Thyroid gland (tissue), 4 donors: ENCODE measurements around the gene GFRA1. TPM values are rescaled to one million over a fixed set of nuclear protein-coding genes. Genes with fewer than 3 reads are reported as not detected.

Source experiments
- DNase-seq, 2 donors: peaks; one replicate each; pipeline ENCODE4 v3.0.0-alpha.2; 2019
- H3K27ac ChIP-seq, 3 donors: fragments of 200-600 bp; sonication (generic); 1 replicate in 2 of 3; 2 replicates in 1 of 3; pipeline ENCODE4 v1.5.1; 2016 to 2019; ENCODE audit warnings: mild to moderate bottlenecking in 1 of 3, moderate library complexity in 1 of 3
- H3K27me3 ChIP-seq: fragments of 200-600 bp; sonication (generic); one replicate; pipeline ENCODE4 v1.5.1; 2019
- H3K36me3 ChIP-seq, 2 donors: fragments of 200-600 bp; sonication (generic); one replicate each; pipeline ENCODE4 v1.5.1; 2016 to 2019
- H3K4me1 ChIP-seq, 2 donors: fragments of 200-600 bp; sonication (generic); one replicate each; pipeline ENCODE4 v1.5.1; 2017 to 2019
- H3K4me3 ChIP-seq, 3 donors: fragments of 200-600 bp; sonication (generic); replicated peaks in 1 of 3; 1 replicate in 2 of 3; 2 replicates in 1 of 3; pipeline ENCODE4 v1.5.1; 2016; ENCODE audit warnings: mild to moderate bottlenecking in 1 of 3
- H3K9me3 ChIP-seq: fragments of 200-600 bp; sonication (generic); one replicate; pipeline ENCODE4 v1.5.1; 2017
- CTCF ChIP-seq, 6 experiments: fragments of 200-600 bp in 3 of 6; fragments of 450-650 bp in 3 of 6; sonication (generic) in 3 of 6; IDR thresholded peaks; one replicate each; pipeline ENCODE4 v1.5.1; 2016 to 2019; ENCODE audit warnings: antibody characterized with exemption in 6 of 6, mild to moderate bottlenecking in 2 of 6, inconsistent platforms in 1 of 6, moderate library complexity in 1 of 6
- POLR2A ChIP-seq, 2 donors: fragments of 450-650 bp; IDR thresholded peaks; one replicate each; pipeline ENCODE4 v1.6.1; 2017; ENCODE audit warnings: antibody characterized with exemption in 2 of 2, mild to moderate bottlenecking in 2 of 2, moderate library complexity in 1 of 2
- WGBS, 2 donors: methylation state at CpG; one replicate each; pipeline ENCODE4 v1.1.5; 2017; 5-methylcytosine and 5-hydroxymethylcytosine counted together
- intact Hi-C: fragments of 100-400 bp; cut with DNase I; formaldehyde crosslinking; loops from one replicate; pipeline ENCODE4 v1.15.1; 2023
- total RNA-seq, 4 donors: library from RNA; depleted of rRNA; stranded (reverse); fragments of >200 nt; gene quantifications; one replicate each; pipeline ENCODE4 v1.2.3, GENCODE V29; 2016

GFRA1 gene
- total RNA-seq, 4 donors from 2014 or later, result 4.4 to 18.0 (median 5.5) TPM

- Histone ChIP-seq H3K4me3 (no peak overlapping the region), H3K27me3 (no peaks in the 10 kb centered on the region), H3K27ac (no peak overlapping the region), H3K4me1 (no peaks in the 10 kb centered on the region), H3K36me3 (no peaks in the 10 kb centered on the region), H3K9me3 (no peaks in the 10 kb centered on the region)
- TF ChIP-seq CTCF (IDR thresholded peaks at IDR 0.05) (no peak), POLR2A (IDR thresholded peaks at IDR 0.05) (no peak)
- WGBS, 2 donors, result 73 to 80% methylated on average over 6 of the region's 6 CpGs
- intact Hi-C loops, result no loop called here
- no peak for DNase-seq
These were observed 178.7 kb downstream of the GFRA1 start for GRCh38 chr10:116094356-116094755.

GRCh38 chr10:116093031-116093430 is 180.0 kb downstream of the GFRA1 start:
- H3K9me3 ChIP-seq, result no peaks in the 10 kb centered on the region
- no peaks in the 10 kb centered on the region for H3K27me3 ChIP-seq
- H3K4me1 ChIP-seq, result peaks cover 0 to 3% of the 10 kb centered on the region in 2 donors
- WGBS, 2 donors, result 80 to 89% methylated on average over 9 of the region's 9 CpGs
- no peak overlapping the region for H3K4me3 ChIP-seq
- no peak for DNase-seq
- H3K27ac ChIP-seq, result no peak overlapping the region
- intact Hi-C loops, result no loop called here
- TF ChIP-seq POLR2A (IDR thresholded peaks at IDR 0.05) (no peak), CTCF (IDR thresholded peaks at IDR 0.05) (no peak)
- no peaks in the 10 kb centered on the region for H3K36me3 ChIP-seq

- DNase-seq, result peak; percentile 60 to 62
- TF ChIP-seq CTCF (IDR thresholded peaks at IDR 0.05) (no peak), POLR2A (IDR thresholded peaks at IDR 0.05) (no peak)
- H3K27ac ChIP-seq, result no peak overlapping the region
- H3K36me3 ChIP-seq, result no peaks in the 10 kb centered on the region
- intact Hi-C loops, result no loop called here
- peaks cover 0 to 3% of the 10 kb centered on the region in 2 donors for H3K4me1 ChIP-seq
- no peak overlapping the region for H3K4me3 ChIP-seq
- 40 to 45% methylated on average over 6 of the region's 6 CpGs for WGBS, 2 donors
- H3K9me3 ChIP-seq, result no peaks in the 10 kb centered on the region
- H3K27me3 ChIP-seq, result no peaks in the 10 kb centered on the region
These were observed 184.0 kb downstream of the GFRA1 start for GRCh38 chr10:116088985-116089384.

GRCh38 chr10:116085323-116085722 is 187.7 kb downstream of the GFRA1 start:
- DNase-seq, result no peak
- no peaks in the 10 kb centered on the region for H3K27me3 ChIP-seq
- 71 to 79% methylated on average over 4 of the region's 4 CpGs for WGBS, 2 donors
- no peak overlapping the region for H3K4me3 ChIP-seq
- intact Hi-C loops, result no loop called here
- H3K4me1 ChIP-seq, result peaks cover 0 to 3% of the 10 kb centered on the region in 2 donors
- H3K36me3 ChIP-seq, result no peaks in the 10 kb centered on the region
- TF ChIP-seq POLR2A (IDR thresholded peaks at IDR 0.05) (no peak), CTCF (IDR thresholded peaks at IDR 0.05) (no peak)
- no peaks in the 10 kb centered on the region for H3K9me3 ChIP-seq
- no peak overlapping the region for H3K27ac ChIP-seq

GRCh38 chr10:116084161-116084560 is 188.8 kb downstream of the GFRA1 start:
- WGBS, 2 donors, result 75 to 86% methylated on average over 6 of the region's 6 CpGs
- no peaks in the 10 kb centered on the region for H3K36me3 ChIP-seq
- H3K27me3 ChIP-seq, result no peaks in the 10 kb centered on the region

More at GRCh38 chr10:116084161-116084560, 188.8 kb downstream of the GFRA1 start:
- no peak for DNase-seq
- Histone ChIP-seq H3K9me3 (no peaks in the 10 kb centered on the region), H3K27ac (no peak overlapping the region), H3K4me3 (no peak overlapping the region), H3K4me1 (peaks cover 0 to 3% of the 10 kb centered on the region in 2 donors)
- intact Hi-C loops, result no loop called here
- no peak for TF ChIP-seq POLR2A (IDR thresholded peaks at IDR 0.05)
- no peak for TF ChIP-seq CTCF (IDR thresholded peaks at IDR 0.05)
